T-cell (primary cell): ENCODE results near the gene BRD3. TPM values are rescaled to one million over a fixed set of nuclear protein-coding genes. Genes with fewer than 3 reads are reported as not detected.

Experiments used
- ATAC-seq, 4 experiments: fragments of 200-7000 bp in 3 of 4; fragments of 150-1000 bp in 1 of 4; cut with Tn5 transposase; replicated peaks in 1 of 4; 1 replicate in 3 of 4; 2 replicates in 1 of 4; pipeline ENCODE4 v1.10.0; 2021; ENCODE audit warnings: moderate library complexity in 3 of 4, mild to moderate bottlenecking in 2 of 4, moderate number of reproducible peaks in 1 of 4
- CTCF ChIA-PET, 2 donors: fragments of 300-600 bp; sonication (Branson Sonifier 250); formaldehyde crosslinking; loops; one replicate each; lab custom pipeline; 2022; ENCODE audit warnings: antibody characterized with exemption in 2 of 2; lab: Charles Lee
- POLR2A ChIA-PET, 2 donors: fragments of 300-600 bp; sonication (Branson Sonifier 250); formaldehyde crosslinking; loops; one replicate each; lab custom pipeline; 2022; ENCODE audit warnings: antibody characterized with exemption in 2 of 2; lab: Charles Lee
- DNase-seq, 35 experiments: peaks; one replicate each; pipeline versions ENCODE4 v3.0.0 to v3.0.0-alpha.2; 2013 to 2023
- H3K27ac ChIP-seq: one replicate; pipeline ENCODE4 v1.5.1; 2013; ENCODE audit warnings: low read length
- H3K27me3 ChIP-seq, 2 experiments: replicated peaks in 1 of 2; 1 replicate in 1 of 2; 2 replicates in 1 of 2; pipeline versions ENCODE4 v1.6.1 to v1.7.0; 2013; ENCODE audit warnings: low read length in 1 of 2, mixed read lengths in 1 of 2; ENCODE audit not compliant: control insufficient read depth in 2 of 2, insufficient read depth in 2 of 2; ENCODE audit errors: extremely low read depth in 1 of 2
- H3K36me3 ChIP-seq, 2 donors: 1 replicate in 1 of 2; 2 replicates in 1 of 2; pipeline versions ENCODE4 v1.6.1 to v1.7.0; 2013; ENCODE audit warnings: low read length in 1 of 2; ENCODE audit not compliant: control insufficient read depth in 2 of 2, insufficient read depth in 1 of 2; ENCODE audit errors: extremely low read depth in 1 of 2
- H3K4me1 ChIP-seq, 2 experiments: 1 replicate in 1 of 2; 2 replicates in 1 of 2; pipeline versions ENCODE4 v1.6.1 to v1.7.0; 2013; ENCODE audit warnings: low read length in 2 of 2, mixed read lengths in 1 of 2; ENCODE audit not compliant: insufficient read depth in 2 of 2, control insufficient read depth in 1 of 2; ENCODE audit errors: extremely low read depth in 1 of 2
- H3K4me3 ChIP-seq, 2 donors: 1 replicate in 1 of 2; 2 replicates in 1 of 2; pipeline versions ENCODE4 v1.5.1 to v1.7.0; 2013; ENCODE audit warnings: mild to moderate bottlenecking in 2 of 2, low read length in 1 of 2, moderate library complexity in 1 of 2; ENCODE audit not compliant: control insufficient read depth in 1 of 2; ENCODE audit errors: extremely low read depth in 1 of 2
- H3K9me3 ChIP-seq: 2 replicates; pipeline ENCODE4 v1.7.0; 2013
- H3K27ac Mint-ChIP-seq, 2 donors: one replicate each; pipeline ENCODE4 v1.8.0; 2020 to 2021; ENCODE audit warnings: mild to moderate bottlenecking in 2 of 2, mixed read lengths in 2 of 2
- H3K27me3 Mint-ChIP-seq, 2 donors: one replicate each; pipeline ENCODE4 v1.8.0; 2021 to 2022; ENCODE audit warnings: mixed read lengths in 2 of 2
- H3K36me3 Mint-ChIP-seq: one replicate; pipeline ENCODE4 v1.8.0; 2021; ENCODE audit warnings: mixed read lengths
- H3K4me1 Mint-ChIP-seq, 3 donors: one replicate each; pipeline ENCODE4 v1.8.0; 2020 to 2022; ENCODE audit warnings: mixed read lengths in 3 of 3, mild to moderate bottlenecking in 1 of 3
- H3K4me3 Mint-ChIP-seq, 3 donors: one replicate each; pipeline ENCODE4 v1.8.0; 2020 to 2022; ENCODE audit warnings: mild to moderate bottlenecking in 3 of 3, mixed read lengths in 3 of 3, moderate library complexity in 3 of 3
- H3K9me3 Mint-ChIP-seq, 3 donors: one replicate each; pipeline ENCODE4 v1.8.0; 2020 to 2022; ENCODE audit warnings: mixed read lengths in 3 of 3
- WGBS: methylation state at CpG from one replicate; pipeline ENCODE4 v1.1.5; 2013; ENCODE audit warnings: missing lambda C conversion rate; ENCODE audit not compliant: insufficient coverage; 5-methylcytosine and 5-hydroxymethylcytosine counted together
- total RNA-seq, 35 experiments: library from RNA in 6 of 35; stranded (reverse) in 6 of 35; fragments of 120-200 nt in 1 of 35; gene quantifications; one replicate each; pipeline versions ENCODE4 v1.2.1 to v1.2.4 and lab custom pipeline; 2013 to 2026

Gene BRD3
- total RNA-seq, 5 donors from 2014 or later (not counting 1 experiment from before 2014, with no cell fraction given) = 33.7 to 63.7 (median 58.2) TPM

DNA sequence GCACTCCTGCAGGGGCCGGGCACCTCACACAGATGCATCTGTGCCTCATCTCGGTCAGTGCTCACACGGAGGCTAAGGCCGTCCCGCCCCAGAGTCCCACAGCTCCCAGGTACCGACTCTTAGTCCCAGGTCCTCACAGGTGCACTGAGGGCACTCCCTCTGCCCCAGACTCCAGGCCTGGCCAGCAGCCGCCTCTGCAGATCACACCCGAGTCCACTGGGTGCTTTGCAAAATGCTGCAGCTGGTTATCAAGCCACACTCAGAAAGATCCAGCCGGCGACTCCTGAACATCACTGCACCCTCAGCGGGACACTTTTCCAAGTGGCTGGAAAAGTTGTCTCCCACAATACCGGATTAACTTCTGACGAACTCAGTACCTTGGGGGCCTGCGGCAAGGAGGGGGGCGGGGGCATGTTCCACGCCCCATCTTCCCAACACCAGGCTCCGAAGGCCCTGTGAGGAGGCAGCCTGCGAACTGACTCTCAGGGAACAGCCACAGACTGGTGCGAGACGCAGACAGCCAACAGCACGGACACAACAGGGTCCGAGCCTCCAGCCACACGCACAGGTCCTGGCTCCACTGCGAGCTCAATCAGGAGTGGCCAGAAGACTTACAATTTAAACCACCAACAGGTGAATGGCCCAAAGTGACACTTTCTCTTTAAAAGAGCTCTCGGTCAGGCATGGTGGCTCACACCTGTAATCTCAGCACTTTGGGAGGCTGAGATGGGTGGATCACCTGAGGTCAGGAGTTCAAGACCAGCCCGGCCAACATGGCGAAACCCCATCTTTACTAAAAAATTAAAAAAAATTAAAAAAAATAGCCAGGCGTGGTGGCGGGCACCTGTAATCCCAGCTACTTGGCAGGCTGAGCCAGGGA lies 4.0 kb downstream of the BRD3 start:
- Mint-ChIP-seq H3K4me3 (peak overlapping the region in 1 of 3 donors; percentile 37), H3K27ac (no peak overlapping the region)
- POLR2A ChIA-PET = no interaction called here

GRCh38 chr9:134063088-134063570 lies 4.7 kb downstream of the BRD3 start:
- Histone ChIP-seq H3K9me3 (no peaks in the 10 kb centered on the region), H3K36me3 (peaks cover 0 to 3% of the 10 kb centered on the region in 2 donors), H3K27me3 (no peaks in the 10 kb centered on the region), H3K4me1 (peaks cover 8 to 87% of the 10 kb centered on the region in 2 experiments), H3K27ac (no peak overlapping the region), H3K4me3 (no peak overlapping the region)
- Mint-ChIP-seq H3K36me3 (no peaks in the 10 kb centered on the region), H3K4me3 (peak overlapping the region in 1 of 3 donors; percentile 37), H3K27ac (no peak overlapping the region), H3K27me3 (no peaks in the 10 kb centered on the region), H3K9me3 (no peaks in the 10 kb centered on the region), H3K4me1 (peaks cover 40 to 75% (median 71%) of the 10 kb centered on the region in 3 donors)
- no peak for DNase-seq
- no peak for ATAC-seq
- ChIA-PET POLR2A (interaction anchor here in 1 of 2 donors (0.6 kb wide), 1 partner anchor 38 kb away, joined by 4 read pairs; the partner anchor contains the start of gene BRD3OS), CTCF (no interaction called here)
- whole genome bisulfite sequencing = 97% methylated on average over 12 of the region's 15 CpGs

More for the DNA sequence above, 4.0 kb downstream of the BRD3 start:
- Histone ChIP-seq H3K36me3 (peaks cover 0 to 3% of the 10 kb centered on the region in 2 donors), H3K4me1 (peaks cover 8 to 83% of the 10 kb centered on the region in 2 experiments), H3K4me3 (no peak overlapping the region), H3K9me3 (no peaks in the 10 kb centered on the region), H3K27me3 (no peaks in the 10 kb centered on the region), H3K27ac (no peak overlapping the region)
- Mint-ChIP-seq H3K4me1 (peaks cover 40 to 69% (median 66%) of the 10 kb centered on the region in 3 donors), H3K9me3 (no peaks in the 10 kb centered on the region), H3K36me3 (no peaks in the 10 kb centered on the region), H3K27me3 (no peaks in the 10 kb centered on the region)
- ATAC-seq (no peak), DNase-seq (no peak)
- CTCF ChIA-PET = no interaction called here
- 98% methylated on average over 21 of the region's 29 CpGs for WGBS

- H3K4me3 Mint-ChIP-seq = peak overlapping the region in 1 of 3 donors; percentile 34
- no peaks in the 10 kb centered on the region for H3K36me3 Mint-ChIP-seq
- 90% methylated on average over 17 of the region's 22 CpGs for WGBS
- no peaks in the 10 kb centered on the region for H3K27me3 ChIP-seq
- H3K36me3 ChIP-seq = peaks cover 0 to 3% of the 10 kb centered on the region in 2 donors
- H3K4me3 ChIP-seq = no peak overlapping the region
- H3K9me3 ChIP-seq = no peaks in the 10 kb centered on the region
- H3K9me3 Mint-ChIP-seq = no peaks in the 10 kb centered on the region
- CTCF ChIA-PET = no interaction called here
- peaks cover 40 to 75% (median 73%) of the 10 kb centered on the region in 3 donors for H3K4me1 Mint-ChIP-seq
- H3K4me1 ChIP-seq = peaks cover 8 to 93% of the 10 kb centered on the region in 2 experiments
- H3K27me3 Mint-ChIP-seq = no peaks in the 10 kb centered on the region
- DNase-seq = no peak
- POLR2A ChIA-PET = interaction anchor here in 1 of 2 donors (0.6 kb wide), 1 partner anchor 37 kb away, joined by 4 read pairs; the partner anchor contains the start of gene BRD3OS
- no peak for ATAC-seq
- no peak overlapping the region for H3K27ac Mint-ChIP-seq
- H3K27ac ChIP-seq = no peak overlapping the region
Measured at GRCh38 chr9:134062461-134063087, 5.3 kb downstream of the BRD3 start.

- CTCF ChIA-PET = no interaction called here
- Mint-ChIP-seq H3K27ac (no peak overlapping the region), H3K4me1 (peaks cover 48 to 82% (median 80%) of the 10 kb centered on the region in 3 donors), H3K36me3 (no peaks in the 10 kb centered on the region), H3K27me3 (no peaks in the 10 kb centered on the region), H3K9me3 (no peaks in the 10 kb centered on the region), H3K4me3 (no peak overlapping the region)
- Histone ChIP-seq H3K27me3 (no peaks in the 10 kb centered on the region), H3K27ac (no peak overlapping the region), H3K4me3 (no peak overlapping the region), H3K36me3 (peaks cover 0 to 3% of the 10 kb centered on the region in 2 donors), H3K9me3 (no peaks in the 10 kb centered on the region), H3K4me1 (peaks cover 8 to 95% of the 10 kb centered on the region in 2 experiments)
- ATAC-seq (no peak), DNase-seq (no peak)
- POLR2A ChIA-PET = no interaction called here
- WGBS = 91% methylated on average over 17 of the region's 22 CpGs
Measured at GRCh38 chr9:134061688-134062371, 6.0 kb downstream of the BRD3 start.

GRCh38 chr9:134061019-134061687 lies 6.7 kb downstream of the BRD3 start:
- ATAC-seq (no peak), DNase-seq (peak in 1 of 35 experiments; percentile 11)
- H3K36me3 ChIP-seq = peaks cover 0 to 3% of the 10 kb centered on the region in 2 donors
- CTCF ChIA-PET = no interaction called here
- Mint-ChIP-seq H3K4me3 (no peak overlapping the region), H3K27ac (no peak overlapping the region), H3K27me3 (no peaks in the 10 kb centered on the region), H3K9me3 (no peaks in the 10 kb centered on the region), H3K36me3 (no peaks in the 10 kb centered on the region), H3K4me1 (peaks cover 43 to 80% (median 79%) of the 10 kb centered on the region in 3 donors)
- POLR2A ChIA-PET = no interaction called here
- no peak overlapping the region for H3K4me3 ChIP-seq
- no peaks in the 10 kb centered on the region for H3K9me3 ChIP-seq
- 100% methylated on average over 2 of the region's 4 CpGs for WGBS
- H3K4me1 ChIP-seq = peaks cover 2 to 95% of the 10 kb centered on the region in 2 experiments
- no peaks in the 10 kb centered on the region for H3K27me3 ChIP-seq
- H3K27ac ChIP-seq = no peak overlapping the region
